Rectal smooth muscle tissue (tissue), 1 donor: ENCODE measurements around the gene C16orf54.
"Not testable (repeated sequence)": the region's sequence is repeated elsewhere in the genome, so short reads cannot be mapped to it uniquely, and the experiment has no call there.

Experiments
- H3K27ac ChIP-seq: one replicate; pipeline ENCODE4 v1.7.0; 2013; ENCODE audit warnings: low read depth, low read length, inconsistent platforms
- H3K27me3 ChIP-seq: one replicate; pipeline ENCODE4 v1.7.0; 2013; ENCODE audit warnings: low read length; ENCODE audit not compliant: control insufficient read depth, insufficient read depth
- H3K36me3 ChIP-seq: one replicate; pipeline ENCODE4 v1.7.0; 2013; ENCODE audit warnings: low read length; ENCODE audit not compliant: control insufficient read depth, insufficient read depth
- H3K4me1 ChIP-seq: one replicate; pipeline ENCODE4 v1.7.0; 2013; ENCODE audit warnings: low read length; ENCODE audit not compliant: control insufficient read depth, insufficient read depth
- H3K4me3 ChIP-seq: one replicate; pipeline ENCODE4 v1.7.0; 2013; ENCODE audit warnings: low read length
- H3K9ac ChIP-seq: one replicate; pipeline ENCODE4 v1.7.0; 2013; ENCODE audit warnings: low read length

Gene C16orf54

GRCh38 chr16:29763326-29763725 is 17.5 kb upstream of the C16orf54 start:
- no peaks in the 10 kb centered on the region for H3K4me1 ChIP-seq
- H3K27ac ChIP-seq, result no peak overlapping the region
- no peaks in the 10 kb centered on the region for H3K27me3 ChIP-seq
- no peak overlapping the region for H3K9ac ChIP-seq
- no peaks in the 10 kb centered on the region for H3K36me3 ChIP-seq
- no peak overlapping the region for H3K4me3 ChIP-seq

- Histone ChIP-seq H3K4me1 (no peaks in the 10 kb centered on the region), H3K27ac (no peak overlapping the region), H3K36me3 (no peaks in the 10 kb centered on the region), H3K27me3 (no peaks in the 10 kb centered on the region), H3K4me3 (no peak overlapping the region), H3K9ac (no peak overlapping the region)
Measured at GRCh38 chr16:29761882-29762281, 16.1 kb upstream of the C16orf54 start.

GRCh38 chr16:29761280-29761651 is 15.5 kb upstream of the C16orf54 start:
- not testable (repeated sequence) for H3K27me3 ChIP-seq, H3K36me3 ChIP-seq, H3K9ac ChIP-seq, H3K27ac ChIP-seq, H3K4me3 ChIP-seq, H3K4me1 ChIP-seq

GRCh38 chr16:29760567-29761279 is 14.9 kb upstream of the C16orf54 start:
- H3K27ac ChIP-seq, result no peak overlapping the region
- H3K9ac ChIP-seq, result no peak overlapping the region

GRCh38 chr16:29757950-29758466 is 12.2 kb upstream of the C16orf54 start:
- Histone ChIP-seq H3K36me3 (no peaks in the 10 kb centered on the region), H3K9ac (no peak overlapping the region), H3K27ac (no peak overlapping the region), H3K4me3 (no peak overlapping the region), H3K27me3 (no peaks in the 10 kb centered on the region), H3K4me1 (no peaks in the 10 kb centered on the region)

More at GRCh38 chr16:29760567-29761279, 14.9 kb upstream of the C16orf54 start:
- no peak overlapping the region for H3K4me3 ChIP-seq
- no peaks in the 10 kb centered on the region for H3K36me3 ChIP-seq
- H3K27me3 ChIP-seq, result no peaks in the 10 kb centered on the region
- no peaks in the 10 kb centered on the region for H3K4me1 ChIP-seq

GRCh38 chr16:29757086-29757485 is 11.3 kb upstream of the C16orf54 start:
- H3K27me3 ChIP-seq, H3K27ac ChIP-seq, H3K4me3 ChIP-seq, H3K36me3 ChIP-seq, H3K9ac ChIP-seq, H3K4me1 ChIP-seq: not testable (repeated sequence)

- Histone ChIP-seq H3K27ac (no peak overlapping the region), H3K36me3 (no peaks in the 10 kb centered on the region), H3K27me3 (no peaks in the 10 kb centered on the region), H3K4me3 (no peak overlapping the region), H3K4me1 (no peaks in the 10 kb centered on the region), H3K9ac (no peak overlapping the region)
Measured at GRCh38 chr16:29756654-29757053, 10.9 kb upstream of the C16orf54 start.

GRCh38 chr16:29753516-29753915 is 7.7 kb upstream of the C16orf54 start:
- no peaks in the 10 kb centered on the region for H3K4me1 ChIP-seq
- no peak overlapping the region for H3K4me3 ChIP-seq
- H3K9ac ChIP-seq, result no peak overlapping the region
- no peak overlapping the region for H3K27ac ChIP-seq
- H3K27me3 ChIP-seq, result no peaks in the 10 kb centered on the region
- H3K36me3 ChIP-seq, result no peaks in the 10 kb centered on the region

GRCh38 chr16:29748760-29749149 is 3.0 kb upstream of the C16orf54 start:
- not testable (repeated sequence) for H3K4me3 ChIP-seq, H3K27ac ChIP-seq, H3K9ac ChIP-seq, H3K4me1 ChIP-seq, H3K27me3 ChIP-seq, H3K36me3 ChIP-seq

GRCh38 chr16:29747947-29748759 is 2.4 kb upstream of the C16orf54 start:
- no peak overlapping the region for H3K4me3 ChIP-seq
- no peaks in the 10 kb centered on the region for H3K27me3 ChIP-seq
- H3K27ac ChIP-seq, result no peak overlapping the region
- no peak overlapping the region for H3K9ac ChIP-seq
- no peaks in the 10 kb centered on the region for H3K4me1 ChIP-seq
- no peaks in the 10 kb centered on the region for H3K36me3 ChIP-seq

- H3K4me3 ChIP-seq, H3K9ac ChIP-seq, H3K27me3 ChIP-seq, H3K4me1 ChIP-seq, H3K27ac ChIP-seq, H3K36me3 ChIP-seq: not testable (repeated sequence)
Measured at GRCh38 chr16:29746518-29746917, 728 bp upstream of the C16orf54 start.

- no peak overlapping the region for H3K9ac ChIP-seq
- H3K4me3 ChIP-seq, result peak overlapping the region; percentile 51
- no peaks in the 10 kb centered on the region for H3K36me3 ChIP-seq
- no peaks in the 10 kb centered on the region for H3K27me3 ChIP-seq
- H3K27ac ChIP-seq, result no peak overlapping the region
- no peaks in the 10 kb centered on the region for H3K4me1 ChIP-seq
Measured at GRCh38 chr16:29745121-29745852, 503 bp downstream of the C16orf54 start.
